DOHH2 (cell line): ENCODE data around the gene CBARP.

Experiments
- H3F3A ChIP-seq: fragments of 200-600 bp; sonication (generic), shearing (Covaris generic); 2 replicates; pipeline ENCODE4 v1.6.0; 2016; ENCODE audit warnings: antibody characterized with exemption, mild to moderate bottlenecking; ENCODE audit not compliant: control insufficient read depth, insufficient read depth
- H3K27ac ChIP-seq: fragments of 200-600 bp; sonication (generic); 2 replicates; pipeline ENCODE4 v1.5.1; 2014; ENCODE audit warnings: low read depth, mild to moderate bottlenecking, low read length, moderate library complexity
- H3K27me3 ChIP-seq: fragments of 200-600 bp; sonication (generic); 2 replicates; pipeline ENCODE4 v1.6.1; 2014; ENCODE audit warnings: mild to moderate bottlenecking, low read length, mixed read lengths; ENCODE audit not compliant: control insufficient read depth
- H3K36me3 ChIP-seq: fragments of 200-600 bp; sonication (generic); 2 replicates; pipeline ENCODE4 v1.6.1; 2014; ENCODE audit warnings: mild to moderate bottlenecking, low read length, moderate library complexity, mixed read lengths; ENCODE audit not compliant: control insufficient read depth
- H3K4me1 ChIP-seq: fragments of 200-600 bp; sonication (generic); 2 replicates; pipeline ENCODE4 v1.6.1; 2014; ENCODE audit warnings: mild to moderate bottlenecking, low read length, mixed read lengths; ENCODE audit not compliant: control insufficient read depth
- H3K4me2 ChIP-seq: fragments of 200-600 bp; sonication (generic); 2 replicates; pipeline ENCODE4 v1.6.0; 2014; ENCODE audit warnings: mild to moderate bottlenecking, low read length, moderate library complexity
- H3K4me3 ChIP-seq: fragments of 200-600 bp; sonication (generic); 2 replicates; pipeline ENCODE4 v1.5.1; 2014; ENCODE audit warnings: mild to moderate bottlenecking, low read length, mixed read lengths
- H3K79me2 ChIP-seq: fragments of 200-600 bp; sonication (generic); 2 replicates; pipeline ENCODE4 v1.6.1; 2014; ENCODE audit warnings: mild to moderate bottlenecking, low read length, mixed read lengths; ENCODE audit not compliant: control insufficient read depth
- H3K9me2 ChIP-seq: fragments of 200-600 bp; sonication (generic); replicated peaks from 2 replicates; pipeline ENCODE4 v1.6.1; 2014; ENCODE audit warnings: mild to moderate bottlenecking, low read length, mixed read lengths; ENCODE audit not compliant: control insufficient read depth
- H3K9me3 ChIP-seq: fragments of 200-600 bp; sonication (generic); 2 replicates; pipeline ENCODE4 v1.6.1; 2014; ENCODE audit warnings: antibody characterized with exemption, low read length, mixed read lengths; ENCODE audit not compliant: control insufficient read depth, insufficient read depth
- H4K20me1 ChIP-seq: fragments of 200-600 bp; sonication (generic); 2 replicates; pipeline ENCODE4 v1.6.0; 2014; ENCODE audit warnings: low read depth, mild to moderate bottlenecking, antibody characterized with exemption, low read length, moderate library complexity; ENCODE audit not compliant: control insufficient read depth, insufficient read depth
- EZH2phosphoT487 ChIP-seq: fragments of 200-600 bp; sonication (generic); IDR thresholded peaks from 2 replicates; pipeline ENCODE4 v1.6.1; 2017; ENCODE audit warnings: borderline replicate concordance, mild to moderate bottlenecking, antibody characterized with exemption, low read length, moderate library complexity, mixed read lengths
- TF ChIP-seq, protein P1 (sequence below): fragments of 200-600 bp; sonication (generic); IDR thresholded peaks from one replicate; pipeline ENCODE4 v1.5.1; 2014; ENCODE audit warnings: antibody characterized with exemption, mild to moderate bottlenecking, low read depth, low read length; ENCODE audit not compliant: poor library complexity, severe bottlenecking

Gene CBARP

DNA sequence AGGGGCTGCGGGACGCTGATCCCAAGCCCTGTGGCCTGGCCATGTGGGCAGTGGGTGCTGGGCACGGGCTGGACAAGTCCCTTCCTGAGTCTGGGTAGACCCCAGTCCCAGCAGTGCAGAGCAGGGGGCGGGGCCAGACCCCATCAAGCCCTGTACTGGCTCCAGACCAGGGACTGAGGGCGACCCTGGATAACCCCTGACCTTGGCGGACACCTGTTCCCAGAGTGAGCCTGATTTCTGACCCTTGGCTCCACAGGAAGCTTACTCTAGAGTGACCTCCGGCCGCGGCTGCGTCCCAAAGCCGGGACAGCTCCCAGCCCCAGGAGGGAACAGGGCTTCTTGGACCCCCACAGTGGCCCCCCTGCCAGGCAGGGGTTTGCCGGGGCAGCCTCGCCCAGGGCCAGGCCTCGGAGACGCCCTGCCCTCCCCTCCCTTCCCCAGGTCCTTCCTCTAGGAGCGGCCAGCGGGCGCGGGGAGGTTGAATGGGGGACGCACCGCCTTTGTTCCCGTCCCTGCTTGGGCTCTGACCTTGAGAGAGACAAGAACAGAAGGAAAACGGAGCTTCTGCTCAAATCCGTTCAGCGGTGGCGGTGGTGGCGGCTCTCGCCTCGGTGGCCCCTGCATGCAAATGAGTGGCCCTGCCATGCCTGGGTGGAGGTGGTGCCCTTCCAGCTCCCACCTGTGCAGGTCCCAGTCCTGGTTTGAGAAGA is 45.6 kb upstream of the CBARP start:
- H3K4me1 ChIP-seq = peaks cover 10% of the 10 kb centered on the region
- H3K9me2 ChIP-seq = no peaks in the 10 kb centered on the region
- TF ChIP-seq EZH2phosphoT487 = no peak
- TF ChIP-seq, protein P1, sequence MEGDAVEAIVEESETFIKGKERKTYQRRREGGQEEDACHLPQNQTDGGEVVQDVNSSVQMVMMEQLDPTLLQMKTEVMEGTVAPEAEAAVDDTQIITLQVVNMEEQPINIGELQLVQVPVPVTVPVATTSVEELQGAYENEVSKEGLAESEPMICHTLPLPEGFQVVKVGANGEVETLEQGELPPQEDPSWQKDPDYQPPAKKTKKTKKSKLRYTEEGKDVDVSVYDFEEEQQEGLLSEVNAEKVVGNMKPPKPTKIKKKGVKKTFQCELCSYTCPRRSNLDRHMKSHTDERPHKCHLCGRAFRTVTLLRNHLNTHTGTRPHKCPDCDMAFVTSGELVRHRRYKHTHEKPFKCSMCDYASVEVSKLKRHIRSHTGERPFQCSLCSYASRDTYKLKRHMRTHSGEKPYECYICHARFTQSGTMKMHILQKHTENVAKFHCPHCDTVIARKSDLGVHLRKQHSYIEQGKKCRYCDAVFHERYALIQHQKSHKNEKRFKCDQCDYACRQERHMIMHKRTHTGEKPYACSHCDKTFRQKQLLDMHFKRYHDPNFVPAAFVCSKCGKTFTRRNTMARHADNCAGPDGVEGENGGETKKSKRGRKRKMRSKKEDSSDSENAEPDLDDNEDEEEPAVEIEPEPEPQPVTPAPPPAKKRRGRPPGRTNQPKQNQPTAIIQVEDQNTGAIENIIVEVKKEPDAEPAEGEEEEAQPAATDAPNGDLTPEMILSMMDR = no peak
- peaks cover 23% of the 10 kb centered on the region for H3K36me3 ChIP-seq
- no peaks in the 10 kb centered on the region for H3K79me2 ChIP-seq
- no peak overlapping the region for H3K4me3 ChIP-seq
- peaks cover 5% of the 10 kb centered on the region for H4K20me1 ChIP-seq
- H3F3A ChIP-seq = no peaks in the 10 kb centered on the region; the same call in 1 of the 2 replicates
- H3K27me3 ChIP-seq = peaks cover 38% of the 10 kb centered on the region
- H3K27ac ChIP-seq = no peak overlapping the region
- no peak overlapping the region for H3K4me2 ChIP-seq
- H3K9me3 ChIP-seq = no peaks in the 10 kb centered on the region

DNA sequence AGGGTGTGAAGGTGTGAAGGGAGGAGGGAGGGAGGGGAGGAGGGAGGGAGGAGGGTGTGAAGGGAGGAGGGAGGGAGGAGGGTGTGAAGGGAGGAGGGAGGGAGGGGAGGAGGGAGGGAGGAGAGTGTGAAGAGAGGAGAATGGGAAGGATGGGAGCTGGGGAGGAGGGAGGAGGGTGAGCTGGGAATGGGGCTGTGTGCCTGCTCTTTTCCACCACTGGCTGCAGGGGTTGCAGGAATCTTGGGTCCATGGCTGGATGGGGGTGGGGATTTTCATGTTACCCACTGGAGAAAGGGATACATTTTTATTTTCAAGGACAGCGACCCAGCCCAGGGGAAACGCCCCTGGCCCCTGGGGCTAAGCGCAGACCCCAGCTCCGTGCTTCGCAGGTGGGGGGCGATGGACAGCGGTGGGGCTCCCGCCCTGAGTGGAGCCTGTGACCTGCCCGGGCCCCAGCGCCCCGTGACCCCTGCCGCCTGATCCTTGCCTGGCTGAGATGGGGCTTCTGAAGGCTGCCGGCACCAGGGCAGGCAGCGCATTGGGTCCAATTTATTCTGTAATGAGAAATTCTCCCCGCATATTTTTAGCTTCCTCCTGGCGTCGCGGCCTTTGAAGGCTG is 44.9 kb upstream of the CBARP start:
- Histone ChIP-seq H3K27ac (no peak overlapping the region), H3F3A (no peaks in the 10 kb centered on the region; the same call in 1 of the 2 replicates), H3K9me3 (no peaks in the 10 kb centered on the region), H3K4me2 (no peak overlapping the region), H3K79me2 (no peaks in the 10 kb centered on the region), H3K27me3 (peaks cover 34% of the 10 kb centered on the region), H4K20me1 (peaks cover 5% of the 10 kb centered on the region), H3K4me3 (no peak overlapping the region), H3K9me2 (no peaks in the 10 kb centered on the region), H3K4me1 (peaks cover 10% of the 10 kb centered on the region), H3K36me3 (peaks cover 30% of the 10 kb centered on the region)
- TF ChIP-seq, protein P1 = no peak
- no peak for TF ChIP-seq EZH2phosphoT487

DNA sequence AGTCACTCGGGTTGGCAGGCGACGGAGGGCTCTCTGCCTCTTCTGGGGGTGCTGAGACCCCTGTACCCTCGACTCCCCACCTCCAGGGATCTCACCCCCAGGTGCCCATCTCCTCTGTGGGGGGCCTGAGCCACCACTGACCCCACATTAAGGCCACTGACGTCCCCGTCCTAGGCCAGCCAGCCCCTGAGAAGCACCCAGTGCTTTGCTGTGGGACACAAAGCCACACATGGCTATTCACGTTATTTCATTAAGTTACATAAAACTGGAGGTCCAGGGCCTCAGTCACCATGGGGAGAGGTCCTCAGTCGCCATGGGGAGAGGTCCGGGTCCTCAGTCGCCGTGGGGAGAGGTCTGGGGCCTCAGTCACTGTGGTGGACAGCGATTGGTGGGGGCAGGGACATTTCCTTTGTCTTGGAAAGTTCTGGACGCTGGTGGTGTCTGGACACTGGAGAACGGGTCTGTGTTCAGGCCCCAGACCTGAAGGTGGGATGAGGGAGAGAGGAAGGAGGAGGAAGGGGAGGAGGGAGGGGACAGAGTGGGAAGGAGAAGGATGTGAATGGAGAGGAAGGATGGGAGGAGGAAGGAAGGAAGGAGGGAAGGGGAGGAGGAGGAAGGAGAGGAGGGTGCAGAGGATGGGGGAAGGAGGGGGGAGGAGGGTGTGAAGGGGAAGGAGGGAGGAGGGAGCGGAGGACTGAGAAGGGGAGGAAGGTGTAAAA is 43.9 kb upstream of the CBARP start:
- Histone ChIP-seq H3K27me3 (peaks cover 27% of the 10 kb centered on the region), H3K4me3 (no peak overlapping the region), H4K20me1 (peaks cover 5% of the 10 kb centered on the region), H3K9me3 (no peaks in the 10 kb centered on the region), H3K9me2 (no peaks in the 10 kb centered on the region), H3K36me3 (peaks cover 40% of the 10 kb centered on the region), H3K27ac (no peak overlapping the region), H3K79me2 (peaks cover 5% of the 10 kb centered on the region), H3K4me1 (peaks cover 13% of the 10 kb centered on the region), H3K4me2 (no peak overlapping the region), H3F3A (no peaks in the 10 kb centered on the region; the same call in 1 of the 2 replicates)
- TF ChIP-seq, protein P1 = no peak
- TF ChIP-seq EZH2phosphoT487 = no peak
